ENCODE measurements around the gene ISG15.
"Not testable (repeated sequence)": the region's sequence is repeated elsewhere in the genome, so short reads cannot be mapped to it uniquely, and the experiment has no call there.

ISG15 gene

DNA sequence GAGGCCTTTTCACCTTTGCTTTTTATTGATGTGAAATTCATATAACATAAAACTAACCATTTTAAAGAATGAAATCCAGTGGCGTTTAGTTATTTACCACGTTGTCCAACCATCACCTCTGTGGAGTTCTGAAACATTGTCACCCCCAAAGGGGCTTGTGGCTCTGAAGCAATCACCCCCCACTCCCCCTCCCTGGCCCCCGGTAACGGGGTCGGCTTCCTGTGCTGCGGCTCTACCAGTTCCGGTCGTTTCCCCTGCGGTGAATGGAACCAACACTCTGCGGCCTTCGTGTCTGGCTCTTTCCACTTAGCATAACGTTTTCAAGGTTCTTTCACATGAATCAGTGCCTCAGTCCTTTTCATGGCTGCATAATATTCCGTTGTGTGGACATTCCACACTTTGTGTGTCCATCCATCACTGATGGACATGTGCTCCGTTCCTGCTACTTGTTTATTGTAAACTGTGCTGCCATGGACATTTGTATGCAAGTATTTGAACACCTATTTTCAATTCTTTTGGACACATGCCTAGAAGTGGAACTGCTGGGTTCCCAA is 1.8 kb upstream of the ISG15 start:
- no peak for DNase-seq (ENCODE audit: low read depth in 1 of 2, low spot score in 1 of 2)

- not testable (repeated sequence) for DNase-seq (ENCODE audit: low read depth in 1 of 2, low spot score in 1 of 2)
Measured at GRCh38 chr1:1012736-1013104, 577 bp upstream of the ISG15 start.

DNA sequence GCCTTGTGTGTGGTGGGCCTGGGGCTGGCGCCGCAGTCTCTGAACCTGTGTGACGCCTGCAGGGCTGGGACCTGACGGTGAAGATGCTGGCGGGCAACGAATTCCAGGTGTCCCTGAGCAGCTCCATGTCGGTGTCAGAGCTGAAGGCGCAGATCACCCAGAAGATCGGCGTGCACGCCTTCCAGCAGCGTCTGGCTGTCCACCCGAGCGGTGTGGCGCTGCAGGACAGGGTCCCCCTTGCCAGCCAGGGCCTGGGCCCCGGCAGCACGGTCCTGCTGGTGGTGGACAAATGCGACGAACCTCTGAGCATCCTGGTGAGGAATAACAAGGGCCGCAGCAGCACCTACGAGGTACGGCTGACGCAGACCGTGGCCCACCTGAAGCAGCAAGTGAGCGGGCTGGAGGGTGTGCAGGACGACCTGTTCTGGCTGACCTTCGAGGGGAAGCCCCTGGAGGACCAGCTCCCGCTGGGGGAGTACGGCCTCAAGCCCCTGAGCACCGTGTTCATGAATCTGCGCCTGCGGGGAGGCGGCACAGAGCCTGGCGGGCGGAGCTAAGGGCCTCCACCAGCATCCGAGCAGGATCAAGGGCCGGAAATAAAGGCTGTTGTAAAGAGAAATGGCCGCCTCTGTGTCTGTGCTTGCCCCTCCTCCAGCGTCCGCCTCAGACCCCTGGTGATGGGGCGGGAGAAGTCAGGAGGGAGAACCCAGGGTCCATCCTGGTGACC is 788 bp downstream of the ISG15 start:
- DNase-seq (ENCODE audit: low read depth in 1 of 2, low spot score in 1 of 2): no peak

GRCh38 chr1:1014799-1015681 is 1.7 kb downstream of the ISG15 start:
- no peak for DNase-seq (ENCODE audit: low read depth in 1 of 2, low spot score in 1 of 2)

DNA sequence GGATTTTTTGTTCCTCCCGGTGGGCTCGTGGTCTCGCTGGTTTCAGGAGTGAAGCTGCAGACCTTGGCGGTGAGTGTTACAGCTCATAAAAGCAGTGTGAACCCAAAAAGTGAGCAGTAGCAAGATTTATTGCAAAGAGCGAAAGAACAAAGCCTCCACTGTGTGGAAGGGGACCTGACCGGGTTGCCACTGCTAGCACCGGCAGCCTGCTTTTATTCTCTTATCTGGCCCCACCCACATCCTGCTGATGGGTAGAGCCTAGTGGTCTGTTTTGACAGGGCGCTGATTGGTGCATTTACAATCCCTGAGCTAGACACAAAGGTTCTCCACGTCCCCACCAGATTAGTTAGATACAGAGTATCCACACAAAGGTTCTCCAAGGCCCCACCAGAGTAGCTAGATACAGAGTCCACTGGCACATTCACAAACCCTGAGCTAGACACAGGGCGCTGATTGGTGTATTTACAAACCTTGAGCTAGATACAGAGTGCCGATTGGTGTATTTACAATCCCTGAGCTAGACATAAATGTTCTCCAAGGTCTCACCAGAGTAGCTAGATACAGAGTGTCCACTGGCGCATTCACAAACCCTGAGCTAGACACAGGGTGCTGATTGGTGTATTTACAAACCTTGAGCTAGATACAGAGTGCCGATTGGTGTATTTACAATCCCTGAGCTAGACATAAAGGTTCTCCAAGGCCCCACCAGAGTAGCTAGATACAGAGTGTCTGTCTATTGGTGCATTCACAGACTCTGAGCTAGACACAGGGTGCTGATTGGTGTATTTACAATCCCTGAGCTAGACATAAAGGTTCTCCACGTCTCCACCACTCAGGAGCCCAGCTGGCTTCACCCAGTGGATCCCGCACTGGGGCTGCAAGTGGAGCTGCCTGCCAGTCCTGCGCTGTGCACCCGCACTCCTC is 4.4 kb downstream of the ISG15 start:
- not testable (repeated sequence) for DNase-seq (ENCODE audit: low read depth in 1 of 2, low spot score in 1 of 2)

- DNase-seq (ENCODE audit: low read depth in 1 of 2, low spot score in 1 of 2): not testable (repeated sequence)
Measured at GRCh38 chr1:1018321-1018685, 5.0 kb downstream of the ISG15 start.

GRCh38 chr1:1019122-1019999 is 6.1 kb downstream of the ISG15 start:
- peak; percentile 73 to 76 for DNase-seq (ENCODE audit: low read depth in 1 of 2, low spot score in 1 of 2)

DNA sequence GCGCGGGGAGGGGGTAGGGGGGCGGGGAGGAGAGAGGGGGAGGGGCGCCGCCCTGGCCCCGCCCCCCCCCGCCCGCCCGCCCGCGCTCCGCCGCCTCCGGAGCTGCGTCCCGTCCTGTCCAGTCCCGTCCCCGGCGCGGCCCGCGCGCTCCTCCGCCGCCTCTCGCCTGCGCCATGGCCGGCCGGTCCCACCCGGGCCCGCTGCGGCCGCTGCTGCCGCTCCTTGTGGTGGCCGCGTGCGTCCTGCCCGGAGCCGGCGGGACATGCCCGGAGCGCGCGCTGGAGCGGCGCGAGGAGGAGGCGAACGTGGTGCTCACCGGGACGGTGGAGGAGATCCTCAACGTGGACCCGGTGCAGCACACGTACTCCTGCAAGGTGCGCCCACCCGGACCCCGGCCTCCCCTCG is 6.7 kb downstream of the ISG15 start, which contains the start of gene AGRN:
Gene AGRN (plus strand): TSS at position 121 of the 405 bp plus-strand sequence. CDS start 53 bp downstream, at position 174.
- no peak for DNase-seq (ENCODE audit: low read depth in 1 of 2, low spot score in 1 of 2)

GRCh38 chr1:1020415-1021009 is 7.2 kb downstream of the ISG15 start:
- DNase-seq (ENCODE audit: low read depth in 1 of 2, low spot score in 1 of 2): no peak

- DNase-seq (ENCODE audit: low read depth in 1 of 2, low spot score in 1 of 2): no peak
Measured at GRCh38 chr1:1021010-1021919, 8.0 kb downstream of the ISG15 start.

GRCh38 chr1:1021920-1022259 is 8.6 kb downstream of the ISG15 start:
- no peak for DNase-seq (ENCODE audit: low read depth in 1 of 2, low spot score in 1 of 2)

DNA sequence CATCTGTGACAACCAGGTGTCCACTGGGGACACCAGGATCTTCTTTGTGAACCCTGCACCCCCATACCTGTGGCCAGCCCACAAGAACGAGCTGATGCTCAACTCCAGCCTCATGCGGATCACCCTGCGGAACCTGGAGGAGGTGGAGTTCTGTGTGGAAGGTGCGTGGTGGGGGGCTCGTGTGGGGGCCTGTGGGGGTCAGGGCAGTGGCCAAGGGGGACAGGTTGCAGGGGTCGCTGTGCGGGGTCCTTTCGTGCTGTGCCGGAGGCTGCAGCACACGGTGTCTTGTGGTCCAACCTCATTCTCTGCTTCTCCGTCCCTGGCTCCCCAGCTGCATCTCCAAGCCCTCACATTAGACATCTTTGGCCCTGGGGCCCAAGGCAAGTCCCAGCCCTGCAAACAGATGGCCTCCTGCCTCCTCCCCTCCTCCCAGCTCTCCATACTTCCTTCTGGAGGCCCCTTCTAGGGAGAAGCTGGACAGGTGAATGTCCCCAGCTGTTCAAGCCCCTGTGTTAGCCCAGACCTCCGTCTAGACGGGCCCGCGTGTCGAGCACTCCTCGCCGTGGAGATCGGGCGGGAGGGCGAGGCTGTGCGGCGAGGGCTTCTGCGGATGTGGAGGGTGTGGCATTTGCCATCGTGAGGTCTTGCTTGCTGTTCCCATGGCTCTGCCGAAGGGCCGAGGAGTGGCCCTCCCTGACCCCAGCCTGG is 9.2 kb downstream of the ISG15 start:
- no peak for DNase-seq (ENCODE audit: low read depth in 1 of 2, low spot score in 1 of 2)

DNA sequence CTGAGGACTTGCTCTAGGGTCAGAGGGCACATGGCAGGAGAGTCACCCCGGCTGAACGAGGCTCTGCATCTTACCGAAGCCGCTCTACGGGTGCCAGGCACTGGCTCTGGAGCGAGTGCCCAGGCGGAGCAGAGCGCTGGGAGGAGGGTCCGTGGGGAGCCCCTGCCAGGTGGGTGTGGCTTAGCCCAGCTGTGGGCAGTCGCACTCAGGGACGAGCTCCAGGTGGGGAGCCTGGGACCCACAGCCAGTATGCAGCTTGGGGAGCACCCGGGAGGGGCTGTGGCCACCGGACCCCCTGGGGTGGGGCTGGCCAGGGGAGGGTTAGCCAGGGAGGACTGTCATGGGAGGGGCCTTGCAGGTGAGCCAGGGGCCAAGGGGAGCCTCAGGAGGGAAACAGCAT is 10.4 kb downstream of the ISG15 start:
- DNase-seq (ENCODE audit: low read depth in 1 of 2, low spot score in 1 of 2): no peak

- no peak for DNase-seq (ENCODE audit: low read depth in 1 of 2, low spot score in 1 of 2)
Measured at GRCh38 chr1:1024149-1024770, 11.0 kb downstream of the ISG15 start.

DNA sequence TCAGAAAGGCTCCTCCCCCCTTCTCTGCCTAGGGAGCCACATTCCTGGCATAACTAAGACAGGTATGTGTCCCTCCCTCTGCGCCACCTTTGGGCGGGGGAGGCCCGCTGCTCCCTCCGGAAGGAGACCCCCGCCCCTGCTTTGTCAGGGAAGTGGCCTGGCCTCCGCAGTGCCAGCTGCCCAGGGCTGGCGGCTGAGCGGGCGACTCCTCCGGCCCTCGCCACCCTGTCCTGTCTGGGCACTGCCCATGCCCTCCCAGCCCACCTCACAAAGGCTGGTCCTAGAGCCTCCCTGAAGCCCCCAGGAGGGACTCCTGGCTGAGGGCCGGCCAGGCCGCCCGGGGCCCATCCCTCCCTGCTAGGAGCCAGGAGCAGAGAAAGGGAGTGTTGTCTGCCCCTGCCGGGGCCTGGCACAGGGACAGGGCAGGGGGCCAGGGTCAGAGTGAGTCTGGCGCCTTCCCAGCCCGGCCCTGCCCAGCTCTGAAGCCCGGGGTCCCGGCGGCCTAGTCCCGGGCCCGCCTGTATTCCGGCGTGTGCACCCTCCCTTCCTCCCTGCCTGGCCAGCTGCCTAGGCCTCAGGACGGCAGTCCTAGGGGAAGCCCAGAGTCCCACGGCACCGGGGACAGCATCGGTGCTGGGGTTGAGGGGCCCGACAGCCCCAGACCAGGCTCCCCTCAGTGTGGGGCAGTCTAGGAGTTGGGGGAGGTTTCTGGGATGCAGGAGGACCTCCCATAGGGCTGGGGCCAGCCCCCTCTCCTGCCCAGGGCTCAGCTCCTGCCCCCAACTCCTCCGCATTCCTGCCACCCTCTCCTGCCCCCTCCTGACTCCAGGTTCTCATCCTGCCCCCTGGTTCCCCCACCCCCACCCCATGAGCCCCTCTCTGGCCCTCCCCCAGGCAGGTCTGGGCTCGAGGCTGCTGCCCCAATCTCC is 11.7 kb downstream of the ISG15 start:
- no peak for DNase-seq (ENCODE audit: low read depth in 1 of 2, low spot score in 1 of 2)

- no peak for DNase-seq (ENCODE audit: low read depth in 1 of 2, low spot score in 1 of 2)
Measured at GRCh38 chr1:1025730-1026129, 12.4 kb downstream of the ISG15 start.

Data from stimulated activated CD4-positive, alpha-beta T cell treated with anti-CD3 and anti-CD28 coated beads, Interleukin-15, amount 100 ng/mL, for 1 hour (primary cell).